GM06990 (cell line): ENCODE results near the gene PAH.

Experiments
- DNase-seq: peaks from one replicate; pipeline ENCODE4 v3.0.0-alpha.2; 2011; ENCODE audit not compliant: insufficient read length; ENCODE audit errors: extremely low read depth
- H3K27me3 ChIP-seq: replicated peaks from 2 replicates; pipeline ENCODE4 v1.6.0; 2011; ENCODE audit warnings: low read length; ENCODE audit not compliant: control insufficient read depth, insufficient read depth
- H3K36me3 ChIP-seq: 2 replicates; pipeline ENCODE4 v1.5.1; 2011; ENCODE audit warnings: low read length; ENCODE audit not compliant: control insufficient read depth, insufficient read depth
- H3K4me3 ChIP-seq: replicated peaks from 2 replicates; pipeline ENCODE4 v1.5.1; 2011; ENCODE audit warnings: low read depth, mild to moderate bottlenecking, control low read depth, low read length
- CTCF ChIP-seq: IDR thresholded peaks from 2 replicates; pipeline ENCODE4 v1.5.1; 2011; ENCODE audit warnings: low read length, control low read depth, mild to moderate bottlenecking, inconsistent platforms; ENCODE audit not compliant: insufficient read depth, poor library complexity, severe bottlenecking

Gene PAH

GRCh38 chr12:102862486-102862885, 54.6 kb downstream of the PAH start:
- no peak for DNase-seq
- Histone ChIP-seq H3K27me3 (no peaks in the 10 kb centered on the region), H3K36me3 (no peaks in the 10 kb centered on the region), H3K4me3 (no peak overlapping the region)
- no peak for TF ChIP-seq CTCF

GRCh38 chr12:102851246-102851645, 65.8 kb downstream of the PAH start:
- no peaks in the 10 kb centered on the region; the same call in none of the 2 replicates for H3K27me3 ChIP-seq
- no peak for TF ChIP-seq CTCF
- no peaks in the 10 kb centered on the region for H3K36me3 ChIP-seq
- no peak for DNase-seq
- no peak overlapping the region for H3K4me3 ChIP-seq

GRCh38 chr12:102849722-102850447, 67.2 kb downstream of the PAH start:
- Histone ChIP-seq H3K4me3 (no peak overlapping the region), H3K27me3 (no peaks in the 10 kb centered on the region; the same call in none of the 2 replicates), H3K36me3 (no peaks in the 10 kb centered on the region)
- no peak for DNase-seq
- TF ChIP-seq CTCF = no peak

GRCh38 chr12:102848832-102849231, 68.2 kb downstream of the PAH start:
- no peak for DNase-seq
- H3K27me3 ChIP-seq = no peaks in the 10 kb centered on the region; the same call in 1 of the 2 replicates
- TF ChIP-seq CTCF = peak; percentile 12
- no peak overlapping the region for H3K4me3 ChIP-seq
- no peaks in the 10 kb centered on the region for H3K36me3 ChIP-seq

GRCh38 chr12:102847131-102847530, 69.9 kb downstream of the PAH start:
- no peak overlapping the region for H3K4me3 ChIP-seq
- TF ChIP-seq CTCF = no peak

More at GRCh38 chr12:102847131-102847530, 69.9 kb downstream of the PAH start:
- DNase-seq = no peak
- H3K36me3 ChIP-seq = no peaks in the 10 kb centered on the region
- no peaks in the 10 kb centered on the region; the same call in 1 of the 2 replicates for H3K27me3 ChIP-seq
